ENCODE measurements around the gene NUDT4. TPM values are rescaled to one million over a fixed set of nuclear protein-coding genes. Genes with fewer than 3 reads are reported as not detected.

The NUDT4 gene
- total and polyA plus RNA-seq, 9 of the 15 experiments (the other 6 are each of a cell fraction or from before 2014, with no cell fraction given): 38.1 to 164 (median 99.2) TPM

DNA sequence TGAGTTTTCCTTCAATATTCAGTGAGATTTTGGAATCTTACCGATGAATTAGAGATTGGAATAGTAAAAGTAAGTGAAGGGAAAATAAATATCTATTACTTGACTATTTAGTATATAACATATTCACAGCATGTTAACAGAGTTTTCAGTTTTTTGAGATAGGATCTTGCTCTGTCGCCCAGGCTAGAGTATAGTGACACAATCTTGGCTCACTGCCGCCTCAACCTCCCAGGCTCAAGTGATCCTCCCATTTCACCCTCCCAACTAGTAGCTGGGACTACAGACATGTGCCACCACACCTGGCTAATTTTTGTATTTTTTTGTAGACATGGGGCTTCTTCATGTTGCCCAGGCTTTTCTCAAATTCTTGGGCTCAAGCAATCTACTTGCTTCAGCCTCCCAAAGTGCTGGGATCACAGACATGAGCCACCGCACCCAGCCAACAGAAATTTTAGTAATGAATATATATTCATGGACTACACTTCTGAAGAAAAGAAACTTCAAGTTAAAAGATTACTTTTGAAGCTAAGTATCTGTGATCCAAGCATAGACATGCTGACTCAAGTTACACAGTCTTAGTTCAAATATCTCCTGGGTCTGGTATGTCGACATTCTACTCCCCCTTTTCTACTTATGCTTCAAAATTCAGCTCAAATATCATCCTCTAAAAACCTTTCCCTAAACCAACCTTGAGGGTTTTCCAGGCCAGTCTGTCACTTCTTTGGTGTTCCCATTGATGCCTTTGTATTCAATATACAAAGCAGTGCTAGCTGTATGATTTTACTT, 50.2 kb downstream of the NUDT4 start (continued):
- TF ChIP-seq HMBOX1 (IDR thresholded peaks at IDR 0.05) (peak; percentile 91), ZNF316 (IDR thresholded peaks at IDR 0.05) (no peak), SAFB (IDR thresholded peaks at IDR 0.05; ENCODE audit: borderline replicate concordance, low read depth, low read length) (no peak), SIN3A (IDR thresholded peaks at IDR 0.05; ENCODE audit: borderline replicate concordance in 2 of 2, control insufficient read depth in 1 of 2, low read depth in 2 of 2, low read length in 2 of 2) (no peak), ZNF12 (CRISPR knock-in tag; IDR thresholded peaks at IDR 0.05) (no peak), CEBPG (CRISPR knock-in tag; IDR thresholded peaks at IDR 0.05) (no peak), CEBPG (tag; conservative IDR thresholded peaks at IDR 0.05 in 1 of 2, IDR thresholded peaks at IDR 0.05 in 1 of 2) (peak in 1 of 2 experiments; percentile 34; a peak in 1 of 4 replicates), KLF16 (IDR thresholded peaks at IDR 0.05) (no peak), MYNN (IDR thresholded peaks at IDR 0.05) (no peak), MYNN (CRISPR knock-in tag; IDR thresholded peaks at IDR 0.05) (no peak), PRMT5 (CRISPR knock-in tag; IDR thresholded peaks at IDR 0.05) (no peak)
- TF ChIP-seq, protein P1, sequence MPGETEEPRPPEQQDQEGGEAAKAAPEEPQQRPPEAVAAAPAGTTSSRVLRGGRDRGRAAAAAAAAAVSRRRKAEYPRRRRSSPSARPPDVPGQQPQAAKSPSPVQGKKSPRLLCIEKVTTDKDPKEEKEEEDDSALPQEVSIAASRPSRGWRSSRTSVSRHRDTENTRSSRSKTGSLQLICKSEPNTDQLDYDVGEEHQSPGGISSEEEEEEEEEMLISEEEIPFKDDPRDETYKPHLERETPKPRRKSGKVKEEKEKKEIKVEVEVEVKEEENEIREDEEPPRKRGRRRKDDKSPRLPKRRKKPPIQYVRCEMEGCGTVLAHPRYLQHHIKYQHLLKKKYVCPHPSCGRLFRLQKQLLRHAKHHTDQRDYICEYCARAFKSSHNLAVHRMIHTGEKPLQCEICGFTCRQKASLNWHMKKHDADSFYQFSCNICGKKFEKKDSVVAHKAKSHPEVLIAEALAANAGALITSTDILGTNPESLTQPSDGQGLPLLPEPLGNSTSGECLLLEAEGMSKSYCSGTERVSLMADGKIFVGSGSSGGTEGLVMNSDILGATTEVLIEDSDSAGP (CRISPR knock-in tag; IDR thresholded peaks at IDR 0.05): no peak
- TF ChIP-seq, protein P2, sequence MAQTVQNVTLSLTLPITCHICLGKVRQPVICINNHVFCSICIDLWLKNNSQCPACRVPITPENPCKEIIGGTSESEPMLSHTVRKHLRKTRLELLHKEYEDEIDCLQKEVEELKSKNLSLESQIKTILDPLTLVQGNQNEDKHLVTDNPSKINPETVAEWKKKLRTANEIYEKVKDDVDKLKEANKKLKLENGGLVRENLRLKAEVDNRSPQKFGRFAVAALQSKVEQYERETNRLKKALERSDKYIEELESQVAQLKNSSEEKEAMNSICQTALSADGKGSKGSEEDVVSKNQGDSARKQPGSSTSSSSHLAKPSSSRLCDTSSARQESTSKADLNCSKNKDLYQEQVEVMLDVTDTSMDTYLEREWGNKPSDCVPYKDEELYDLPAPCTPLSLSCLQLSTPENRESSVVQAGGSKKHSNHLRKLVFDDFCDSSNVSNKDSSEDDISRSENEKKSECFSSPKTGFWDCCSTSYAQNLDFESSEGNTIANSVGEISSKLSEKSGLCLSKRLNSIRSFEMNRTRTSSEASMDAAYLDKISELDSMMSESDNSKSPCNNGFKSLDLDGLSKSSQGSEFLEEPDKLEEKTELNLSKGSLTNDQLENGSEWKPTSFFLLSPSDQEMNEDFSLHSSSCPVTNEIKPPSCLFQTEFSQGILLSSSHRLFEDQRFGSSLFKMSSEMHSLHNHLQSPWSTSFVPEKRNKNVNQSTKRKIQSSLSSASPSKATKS (CRISPR knock-in tag; IDR thresholded peaks at IDR 0.05): no peak
- TF ChIP-seq, protein P3, sequence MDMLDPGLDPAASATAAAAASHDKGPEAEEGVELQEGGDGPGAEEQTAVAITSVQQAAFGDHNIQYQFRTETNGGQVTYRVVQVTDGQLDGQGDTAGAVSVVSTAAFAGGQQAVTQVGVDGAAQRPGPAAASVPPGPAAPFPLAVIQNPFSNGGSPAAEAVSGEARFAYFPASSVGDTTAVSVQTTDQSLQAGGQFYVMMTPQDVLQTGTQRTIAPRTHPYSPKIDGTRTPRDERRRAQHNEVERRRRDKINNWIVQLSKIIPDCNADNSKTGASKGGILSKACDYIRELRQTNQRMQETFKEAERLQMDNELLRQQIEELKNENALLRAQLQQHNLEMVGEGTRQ (CRISPR knock-in tag; IDR thresholded peaks at IDR 0.05): no peak
- TF ChIP-seq, protein P4, sequence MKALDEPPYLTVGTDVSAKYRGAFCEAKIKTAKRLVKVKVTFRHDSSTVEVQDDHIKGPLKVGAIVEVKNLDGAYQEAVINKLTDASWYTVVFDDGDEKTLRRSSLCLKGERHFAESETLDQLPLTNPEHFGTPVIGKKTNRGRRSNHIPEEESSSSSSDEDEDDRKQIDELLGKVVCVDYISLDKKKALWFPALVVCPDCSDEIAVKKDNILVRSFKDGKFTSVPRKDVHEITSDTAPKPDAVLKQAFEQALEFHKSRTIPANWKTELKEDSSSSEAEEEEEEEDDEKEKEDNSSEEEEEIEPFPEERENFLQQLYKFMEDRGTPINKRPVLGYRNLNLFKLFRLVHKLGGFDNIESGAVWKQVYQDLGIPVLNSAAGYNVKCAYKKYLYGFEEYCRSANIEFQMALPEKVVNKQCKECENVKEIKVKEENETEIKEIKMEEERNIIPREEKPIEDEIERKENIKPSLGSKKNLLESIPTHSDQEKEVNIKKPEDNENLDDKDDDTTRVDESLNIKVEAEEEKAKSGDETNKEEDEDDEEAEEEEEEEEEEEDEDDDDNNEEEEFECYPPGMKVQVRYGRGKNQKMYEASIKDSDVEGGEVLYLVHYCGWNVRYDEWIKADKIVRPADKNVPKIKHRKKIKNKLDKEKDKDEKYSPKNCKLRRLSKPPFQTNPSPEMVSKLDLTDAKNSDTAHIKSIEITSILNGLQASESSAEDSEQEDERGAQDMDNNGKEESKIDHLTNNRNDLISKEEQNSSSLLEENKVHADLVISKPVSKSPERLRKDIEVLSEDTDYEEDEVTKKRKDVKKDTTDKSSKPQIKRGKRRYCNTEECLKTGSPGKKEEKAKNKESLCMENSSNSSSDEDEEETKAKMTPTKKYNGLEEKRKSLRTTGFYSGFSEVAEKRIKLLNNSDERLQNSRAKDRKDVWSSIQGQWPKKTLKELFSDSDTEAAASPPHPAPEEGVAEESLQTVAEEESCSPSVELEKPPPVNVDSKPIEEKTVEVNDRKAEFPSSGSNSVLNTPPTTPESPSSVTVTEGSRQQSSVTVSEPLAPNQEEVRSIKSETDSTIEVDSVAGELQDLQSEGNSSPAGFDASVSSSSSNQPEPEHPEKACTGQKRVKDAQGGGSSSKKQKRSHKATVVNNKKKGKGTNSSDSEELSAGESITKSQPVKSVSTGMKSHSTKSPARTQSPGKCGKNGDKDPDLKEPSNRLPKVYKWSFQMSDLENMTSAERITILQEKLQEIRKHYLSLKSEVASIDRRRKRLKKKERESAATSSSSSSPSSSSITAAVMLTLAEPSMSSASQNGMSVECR (CRISPR knock-in tag; IDR thresholded peaks at IDR 0.05): no peak
